Stimulated activated CD8-positive, alpha-beta memory T cell treated with anti-CD3 and anti-CD28 coated beads, Interleukin-12 subunit alpha, Interleukin-12 subunit beta, amount 100 ng/mL, for 24 hours (primary cell): ENCODE measurements around the gene SEPTIN1.
"Not testable (repeated sequence)": the region's sequence is repeated elsewhere in the genome, so short reads cannot be mapped to it uniquely, and the experiment has no call there.

Experiments
- DNase-seq: peaks from one replicate; pipeline ENCODE4 v3.0.0-alpha.2; 2020; ENCODE audit errors: extremely low read depth

The SEPTIN1 gene

GRCh38 chr16:30401768-30402425 lies 19.5 kb upstream of the SEPTIN1 start:
- DNase-seq: no peak

- no peak for DNase-seq
Measured at GRCh38 chr16:30399435-30400186, 17.2 kb upstream of the SEPTIN1 start.

GRCh38 chr16:30398661-30399434 lies 16.5 kb upstream of the SEPTIN1 start:
- DNase-seq: no peak

GRCh38 chr16:30397776-30398660 lies 15.7 kb upstream of the SEPTIN1 start:
- no peak for DNase-seq

GRCh38 chr16:30397056-30397455 lies 14.7 kb upstream of the SEPTIN1 start:
- no peak for DNase-seq

- not testable (repeated sequence) for DNase-seq
Measured at GRCh38 chr16:30396627-30397026, 14.3 kb upstream of the SEPTIN1 start.

GRCh38 chr16:30395992-30396585 lies 13.7 kb upstream of the SEPTIN1 start:
- no peak for DNase-seq

- DNase-seq: no peak
Measured at GRCh38 chr16:30395155-30395991, 13.0 kb upstream of the SEPTIN1 start, which contains the start of gene ZNF48. Gene ZNF48 (plus strand): TSS chr16:30395420. CDS start chr16:30395795, 375 bp downstream.

- DNase-seq: no peak
Measured at GRCh38 chr16:30394592-30395154, 12.3 kb upstream of the SEPTIN1 start.

- DNase-seq: no peak
Measured at GRCh38 chr16:30383521-30383920, 1.2 kb upstream of the SEPTIN1 start.

- DNase-seq: no peak
Measured at GRCh38 chr16:30381291-30382041, 895 bp downstream of the SEPTIN1 start.

- DNase-seq: no peak
Measured at GRCh38 chr16:30380803-30381208, 1.6 kb downstream of the SEPTIN1 start.

GRCh38 chr16:30380072-30380802 lies 2.1 kb downstream of the SEPTIN1 start:
- no peak for DNase-seq

GRCh38 chr16:30379158-30379783 lies 3.1 kb downstream of the SEPTIN1 start:
- DNase-seq: no peak

- DNase-seq: peak; percentile 97
Measured at GRCh38 chr16:30378236-30379157, 3.9 kb downstream of the SEPTIN1 start.

- DNase-seq: peak; percentile 58
Measured at GRCh38 chr16:30377812-30378235, 4.5 kb downstream of the SEPTIN1 start.
